ENCODE results near the gene SAP30. TPM values are rescaled to one million over a fixed set of nuclear protein-coding genes. Genes with fewer than 3 reads are reported as not detected.

The SAP30 gene
- total and polyA plus RNA-seq, 2 experiments from 2014 or later: 9.3 to 16.5 TPM

DNA sequence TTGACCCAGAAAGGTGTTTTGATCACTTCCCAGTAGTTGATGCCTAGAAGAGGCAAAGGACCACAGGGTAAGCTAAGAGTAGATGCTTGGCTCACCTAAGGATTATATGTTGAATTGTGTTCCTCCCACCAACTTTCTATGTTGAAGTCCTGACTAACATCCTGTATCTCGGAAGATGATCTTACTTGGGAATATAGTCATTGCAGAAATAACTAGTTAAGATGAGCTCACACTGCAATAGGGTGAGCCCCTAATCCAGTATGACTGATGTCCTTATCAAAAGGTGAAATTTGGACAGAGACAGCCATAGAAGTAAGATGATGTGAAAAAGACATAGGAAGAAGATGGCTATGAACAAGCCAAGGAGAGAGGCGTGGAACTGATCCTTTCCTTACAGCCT is 33.3 kb upstream of the SAP30 start:
- H3K9me3 Mint-ChIP-seq: 0 out of 3 replicates have a peak, but pooled peaks cover 3% of the 10 kb centered on the region
- H3K4me2 ChIP-seq: no peak overlapping the region
- peaks cover 11% of the 10 kb centered on the region for H3K4me1 ChIP-seq (ENCODE audit: insufficient read depth)
- peaks cover 11% of the 10 kb centered on the region; the same call in 1 of the 2 replicates for H3K27me3 ChIP-seq (ENCODE audit: insufficient read depth)
- peaks cover 26% of the 10 kb centered on the region for H3K27me3 Mint-ChIP-seq (ENCODE audit: insufficient read depth, low read depth, poor library complexity)
- no peak overlapping the region for H3K27ac Mint-ChIP-seq
- no peak overlapping the region for H2AFZ ChIP-seq
- H3K4me1 Mint-ChIP-seq: peaks cover 32% of the 10 kb centered on the region
- H3K36me3 Mint-ChIP-seq (ENCODE audit: low read depth): peaks cover 17% of the 10 kb centered on the region
- peaks cover 10% of the 10 kb centered on the region for H3K79me2 ChIP-seq (replicated peaks; ENCODE audit: insufficient read depth)
- DNase-seq (ENCODE audit: low spot score) (no peak), ATAC-seq (no peak)
- TF ChIP-seq ZNF331 (CRISPR knock-in tag; IDR thresholded peaks at IDR 0.05; ENCODE audit: low read depth) (no peak), ZNF114 (CRISPR knock-in tag; IDR thresholded peaks at IDR 0.05) (no peak), CREB1 (CRISPR knock-in tag; IDR thresholded peaks at IDR 0.05; ENCODE audit: low read depth) (no peak), NANOG (IDR thresholded peaks at IDR 0.05; ENCODE audit: borderline replicate concordance) (no peak), EZH2 (IDR thresholded peaks at IDR 0.05; ENCODE audit: low read depth, unreplicated experiment) (no peak), EZH2phosphoT487 (IDR thresholded peaks at IDR 0.05; ENCODE audit: unreplicated experiment) (no peak), POLR2AphosphoS5 (IDR thresholded peaks at IDR 0.05; ENCODE audit: low read depth) (no peak), JUNB (IDR thresholded peaks at IDR 0.05; ENCODE audit: unreplicated experiment) (no peak), STAT1 (IDR thresholded peaks at IDR 0.05; ENCODE audit: unreplicated experiment) (no peak)
- TF ChIP-seq, protein P1, sequence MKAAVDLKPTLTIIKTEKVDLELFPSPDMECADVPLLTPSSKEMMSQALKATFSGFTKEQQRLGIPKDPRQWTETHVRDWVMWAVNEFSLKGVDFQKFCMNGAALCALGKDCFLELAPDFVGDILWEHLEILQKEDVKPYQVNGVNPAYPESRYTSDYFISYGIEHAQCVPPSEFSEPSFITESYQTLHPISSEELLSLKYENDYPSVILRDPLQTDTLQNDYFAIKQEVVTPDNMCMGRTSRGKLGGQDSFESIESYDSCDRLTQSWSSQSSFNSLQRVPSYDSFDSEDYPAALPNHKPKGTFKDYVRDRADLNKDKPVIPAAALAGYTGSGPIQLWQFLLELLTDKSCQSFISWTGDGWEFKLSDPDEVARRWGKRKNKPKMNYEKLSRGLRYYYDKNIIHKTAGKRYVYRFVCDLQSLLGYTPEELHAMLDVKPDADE (IDR thresholded peaks at IDR 0.05): no peak
- TF ChIP-seq, protein P2, sequence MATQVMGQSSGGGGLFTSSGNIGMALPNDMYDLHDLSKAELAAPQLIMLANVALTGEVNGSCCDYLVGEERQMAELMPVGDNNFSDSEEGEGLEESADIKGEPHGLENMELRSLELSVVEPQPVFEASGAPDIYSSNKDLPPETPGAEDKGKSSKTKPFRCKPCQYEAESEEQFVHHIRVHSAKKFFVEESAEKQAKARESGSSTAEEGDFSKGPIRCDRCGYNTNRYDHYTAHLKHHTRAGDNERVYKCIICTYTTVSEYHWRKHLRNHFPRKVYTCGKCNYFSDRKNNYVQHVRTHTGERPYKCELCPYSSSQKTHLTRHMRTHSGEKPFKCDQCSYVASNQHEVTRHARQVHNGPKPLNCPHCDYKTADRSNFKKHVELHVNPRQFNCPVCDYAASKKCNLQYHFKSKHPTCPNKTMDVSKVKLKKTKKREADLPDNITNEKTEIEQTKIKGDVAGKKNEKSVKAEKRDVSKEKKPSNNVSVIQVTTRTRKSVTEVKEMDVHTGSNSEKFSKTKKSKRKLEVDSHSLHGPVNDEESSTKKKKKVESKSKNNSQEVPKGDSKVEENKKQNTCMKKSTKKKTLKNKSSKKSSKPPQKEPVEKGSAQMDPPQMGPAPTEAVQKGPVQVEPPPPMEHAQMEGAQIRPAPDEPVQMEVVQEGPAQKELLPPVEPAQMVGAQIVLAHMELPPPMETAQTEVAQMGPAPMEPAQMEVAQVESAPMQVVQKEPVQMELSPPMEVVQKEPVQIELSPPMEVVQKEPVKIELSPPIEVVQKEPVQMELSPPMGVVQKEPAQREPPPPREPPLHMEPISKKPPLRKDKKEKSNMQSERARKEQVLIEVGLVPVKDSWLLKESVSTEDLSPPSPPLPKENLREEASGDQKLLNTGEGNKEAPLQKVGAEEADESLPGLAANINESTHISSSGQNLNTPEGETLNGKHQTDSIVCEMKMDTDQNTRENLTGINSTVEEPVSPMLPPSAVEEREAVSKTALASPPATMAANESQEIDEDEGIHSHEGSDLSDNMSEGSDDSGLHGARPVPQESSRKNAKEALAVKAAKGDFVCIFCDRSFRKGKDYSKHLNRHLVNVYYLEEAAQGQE (IDR thresholded peaks at IDR 0.05; ENCODE audit: unreplicated experiment): no peak
- TF ChIP-seq, protein P3, sequence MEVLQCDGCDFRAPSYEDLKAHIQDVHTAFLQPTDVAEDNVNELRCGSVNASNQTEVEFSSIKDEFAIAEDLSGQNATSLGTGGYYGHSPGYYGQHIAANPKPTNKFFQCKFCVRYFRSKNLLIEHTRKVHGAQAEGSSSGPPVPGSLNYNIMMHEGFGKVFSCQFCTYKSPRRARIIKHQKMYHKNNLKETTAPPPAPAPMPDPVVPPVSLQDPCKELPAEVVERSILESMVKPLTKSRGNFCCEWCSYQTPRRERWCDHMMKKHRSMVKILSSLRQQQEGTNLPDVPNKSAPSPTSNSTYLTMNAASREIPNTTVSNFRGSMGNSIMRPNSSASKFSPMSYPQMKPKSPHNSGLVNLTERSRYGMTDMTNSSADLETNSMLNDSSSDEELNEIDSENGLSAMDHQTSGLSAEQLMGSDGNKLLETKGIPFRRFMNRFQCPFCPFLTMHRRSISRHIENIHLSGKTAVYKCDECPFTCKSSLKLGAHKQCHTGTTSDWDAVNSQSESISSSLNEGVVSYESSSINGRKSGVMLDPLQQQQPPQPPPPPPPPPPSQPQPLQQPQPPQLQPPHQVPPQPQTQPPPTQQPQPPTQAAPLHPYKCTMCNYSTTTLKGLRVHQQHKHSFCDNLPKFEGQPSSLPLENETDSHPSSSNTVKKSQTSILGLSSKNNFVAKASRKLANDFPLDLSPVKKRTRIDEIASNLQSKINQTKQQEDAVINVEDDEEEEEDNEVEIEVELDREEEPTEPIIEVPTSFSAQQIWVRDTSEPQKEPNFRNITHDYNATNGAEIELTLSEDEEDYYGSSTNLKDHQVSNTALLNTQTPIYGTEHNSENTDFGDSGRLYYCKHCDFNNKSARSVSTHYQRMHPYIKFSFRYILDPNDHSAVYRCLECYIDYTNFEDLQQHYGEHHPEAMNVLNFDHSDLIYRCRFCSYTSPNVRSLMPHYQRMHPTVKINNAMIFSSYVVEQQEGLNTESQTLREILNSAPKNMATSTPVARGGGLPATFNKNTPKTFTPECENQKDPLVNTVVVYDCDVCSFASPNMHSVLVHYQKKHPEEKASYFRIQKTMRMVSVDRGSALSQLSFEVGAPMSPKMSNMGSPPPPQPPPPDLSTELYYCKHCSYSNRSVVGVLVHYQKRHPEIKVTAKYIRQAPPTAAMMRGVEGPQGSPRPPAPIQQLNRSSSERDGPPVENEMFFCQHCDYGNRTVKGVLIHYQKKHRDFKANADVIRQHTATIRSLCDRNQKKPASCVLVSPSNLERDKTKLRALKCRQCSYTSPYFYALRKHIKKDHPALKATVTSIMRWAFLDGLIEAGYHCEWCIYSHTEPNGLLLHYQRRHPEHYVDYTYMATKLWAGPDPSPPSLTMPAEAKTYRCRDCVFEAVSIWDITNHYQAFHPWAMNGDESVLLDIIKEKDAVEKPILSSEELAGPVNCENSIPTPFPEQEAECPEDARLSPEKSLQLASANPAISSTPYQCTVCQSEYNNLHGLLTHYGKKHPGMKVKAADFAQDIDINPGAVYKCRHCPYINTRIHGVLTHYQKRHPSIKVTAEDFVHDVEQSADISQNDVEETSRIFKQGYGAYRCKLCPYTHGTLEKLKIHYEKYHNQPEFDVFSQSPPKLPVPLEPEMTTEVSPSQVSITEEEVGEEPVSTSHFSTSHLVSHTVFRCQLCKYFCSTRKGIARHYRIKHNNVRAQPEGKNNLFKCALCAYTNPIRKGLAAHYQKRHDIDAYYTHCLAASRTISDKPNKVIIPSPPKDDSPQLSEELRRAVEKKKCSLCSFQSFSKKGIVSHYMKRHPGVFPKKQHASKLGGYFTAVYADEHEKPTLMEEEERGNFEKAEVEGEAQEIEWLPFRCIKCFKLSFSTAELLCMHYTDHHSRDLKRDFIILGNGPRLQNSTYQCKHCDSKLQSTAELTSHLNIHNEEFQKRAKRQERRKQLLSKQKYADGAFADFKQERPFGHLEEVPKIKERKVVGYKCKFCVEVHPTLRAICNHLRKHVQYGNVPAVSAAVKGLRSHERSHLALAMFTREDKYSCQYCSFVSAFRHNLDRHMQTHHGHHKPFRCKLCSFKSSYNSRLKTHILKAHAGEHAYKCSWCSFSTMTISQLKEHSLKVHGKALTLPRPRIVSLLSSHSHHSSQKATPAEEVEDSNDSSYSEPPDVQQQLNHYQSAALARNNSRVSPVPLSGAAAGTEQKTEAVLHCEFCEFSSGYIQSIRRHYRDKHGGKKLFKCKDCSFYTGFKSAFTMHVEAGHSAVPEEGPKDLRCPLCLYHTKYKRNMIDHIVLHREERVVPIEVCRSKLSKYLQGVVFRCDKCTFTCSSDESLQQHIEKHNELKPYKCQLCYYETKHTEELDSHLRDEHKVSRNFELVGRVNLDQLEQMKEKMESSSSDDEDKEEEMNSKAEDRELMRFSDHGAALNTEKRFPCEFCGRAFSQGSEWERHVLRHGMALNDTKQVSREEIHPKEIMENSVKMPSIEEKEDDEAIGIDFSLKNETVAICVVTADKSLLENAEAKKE (CRISPR knock-in tag; IDR thresholded peaks at IDR 0.05): no peak
- TF ChIP-seq, protein P4, sequence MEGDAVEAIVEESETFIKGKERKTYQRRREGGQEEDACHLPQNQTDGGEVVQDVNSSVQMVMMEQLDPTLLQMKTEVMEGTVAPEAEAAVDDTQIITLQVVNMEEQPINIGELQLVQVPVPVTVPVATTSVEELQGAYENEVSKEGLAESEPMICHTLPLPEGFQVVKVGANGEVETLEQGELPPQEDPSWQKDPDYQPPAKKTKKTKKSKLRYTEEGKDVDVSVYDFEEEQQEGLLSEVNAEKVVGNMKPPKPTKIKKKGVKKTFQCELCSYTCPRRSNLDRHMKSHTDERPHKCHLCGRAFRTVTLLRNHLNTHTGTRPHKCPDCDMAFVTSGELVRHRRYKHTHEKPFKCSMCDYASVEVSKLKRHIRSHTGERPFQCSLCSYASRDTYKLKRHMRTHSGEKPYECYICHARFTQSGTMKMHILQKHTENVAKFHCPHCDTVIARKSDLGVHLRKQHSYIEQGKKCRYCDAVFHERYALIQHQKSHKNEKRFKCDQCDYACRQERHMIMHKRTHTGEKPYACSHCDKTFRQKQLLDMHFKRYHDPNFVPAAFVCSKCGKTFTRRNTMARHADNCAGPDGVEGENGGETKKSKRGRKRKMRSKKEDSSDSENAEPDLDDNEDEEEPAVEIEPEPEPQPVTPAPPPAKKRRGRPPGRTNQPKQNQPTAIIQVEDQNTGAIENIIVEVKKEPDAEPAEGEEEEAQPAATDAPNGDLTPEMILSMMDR (conservative IDR thresholded peaks at IDR 0.05; ENCODE audit: low read depth in 2 of 2): no peak
- H3K36me3 ChIP-seq (ENCODE audit: insufficient read depth): peaks cover 6% of the 10 kb centered on the region; the same call in 1 of the 2 replicates
- no peaks in the 10 kb centered on the region for H3F3A ChIP-seq (replicated peaks; ENCODE audit: low read depth)
- no peak overlapping the region for H3K27ac ChIP-seq (ENCODE audit: low read depth)
- no peaks in the 10 kb centered on the region for H3K9me2 ChIP-seq (ENCODE audit: insufficient read depth)
- no peak overlapping the region for H3K4me3 ChIP-seq
- H3K4me3 Mint-ChIP-seq: no peak overlapping the region
- peaks cover 6% of the 10 kb centered on the region; the same call in 1 of the 2 replicates for H4K20me1 ChIP-seq (replicated peaks; ENCODE audit: insufficient read depth)

Measured in GM23338 (cell line).